BLaER1 treated with 17β-estradiol and CSF1 and Interleukin-3, amounts not matched to agents 10 nM and 100 nM (cell line): ENCODE data around the gene OLFML1.

Experiments
- H3K27ac ChIP-seq, 11 experiments: shearing (Covaris generic); formaldehyde crosslinking; 2 replicates each; pipeline ENCODE4 v1.8.1; 2022
- H3K27me3 ChIP-seq, 11 experiments: shearing (Covaris generic); formaldehyde crosslinking; 2 replicates each; pipeline ENCODE4 v1.8.1; 2022
- H3K36me3 ChIP-seq, 11 experiments: shearing (Covaris generic); formaldehyde crosslinking; 2 replicates each; pipeline ENCODE4 v1.8.1; 2022
- H3K4me1 ChIP-seq, 10 experiments: shearing (Covaris generic); formaldehyde crosslinking; 2 replicates each; pipeline ENCODE4 v1.8.1; 2022
- H3K4me2 ChIP-seq, 11 experiments: shearing (Covaris generic); formaldehyde crosslinking; 2 replicates each; pipeline ENCODE4 v1.8.1; 2022
- H3K4me3 ChIP-seq, 10 experiments: shearing (Covaris generic); formaldehyde crosslinking; 2 replicates each; pipeline ENCODE4 v1.8.1; 2022
- H3K9ac ChIP-seq, 11 experiments: shearing (Covaris generic); formaldehyde crosslinking; 2 replicates each; pipeline ENCODE4 v1.8.1; 2022
- H3K9me3 ChIP-seq, 11 experiments: shearing (Covaris generic); formaldehyde crosslinking; replicated peaks in 1 of 11; 2 replicates each; pipeline ENCODE4 v1.8.1; 2022
- H4K20me1 ChIP-seq, 11 experiments: shearing (Covaris generic); formaldehyde crosslinking; 2 replicates each; pipeline ENCODE4 v1.8.1; 2022
- Cebpa-rat ChIP-seq, 11 experiments: shearing (Covaris generic); IDR thresholded peaks; 2 replicates each; pipeline ENCODE4 v1.8.1; 2022

Gene OLFML1

GRCh38 chr11:7520981-7521487, 35.7 kb downstream of the OLFML1 start:
- H3K4me2 ChIP-seq: peak overlapping the region; percentile 58 to 91 (median 74)
- H4K20me1 ChIP-seq: peaks cover 0 to 30% (median 0%) of the 10 kb centered on the region in 11 experiments; a peak in 5 of 22 replicates
- peak overlapping the region in 9 of 11 experiments; percentile 12 to 68 (median 34); a peak in 9 of 22 replicates for H3K9ac ChIP-seq
- peaks cover 54 to 99% (median 61%) of the 10 kb centered on the region in 10 experiments for H3K4me1 ChIP-seq
- no peaks in the 10 kb centered on the region for H3K36me3 ChIP-seq
- H3K9me3 ChIP-seq: peaks cover 0 to 26% (median 18%) of the 10 kb centered on the region in 11 experiments; a peak in 16 of 22 replicates
- no peaks in the 10 kb centered on the region for H3K27me3 ChIP-seq
- no peak overlapping the region for H3K4me3 ChIP-seq
- TF ChIP-seq Cebpa-rat (IDR thresholded peaks at IDR 0.05): no peak
- H3K27ac ChIP-seq: peak overlapping the region; percentile 47 to 82 (median 68); a peak in 21 of 22 replicates

GRCh38 chr11:7522121-7522520, 36.8 kb downstream of the OLFML1 start:
- H3K4me2 ChIP-seq: peak overlapping the region in 9 of 11 experiments; percentile 15 to 91 (median 74); a peak in 16 of 22 replicates
- peaks cover 0 to 37% (median 0%) of the 10 kb centered on the region in 11 experiments; a peak in 6 of 22 replicates for H4K20me1 ChIP-seq
- peaks cover 0 to 26% (median 18%) of the 10 kb centered on the region in 11 experiments; a peak in 16 of 22 replicates for H3K9me3 ChIP-seq
- H3K27me3 ChIP-seq: no peaks in the 10 kb centered on the region
- peak overlapping the region in 2 of 11 experiments; percentile 46 to 56; a peak in 2 of 22 replicates for H3K9ac ChIP-seq
- no peaks in the 10 kb centered on the region for H3K36me3 ChIP-seq
- H3K27ac ChIP-seq: peak overlapping the region in 4 of 11 experiments; percentile 5 to 80 (median 68); a peak in 6 of 22 replicates
- H3K4me3 ChIP-seq: 0 out of 20 replicates have a peak overlapping the region, but pooled peaks of 1 of the 10 experiments have one; percentile 3
- peaks cover 52 to 99% (median 62%) of the 10 kb centered on the region in 10 experiments for H3K4me1 ChIP-seq
- TF ChIP-seq Cebpa-rat (IDR thresholded peaks at IDR 0.05): no peak

- Histone ChIP-seq H3K4me2 (peak overlapping the region in 9 of 11 experiments; percentile 15 to 91 (median 74); a peak in 16 of 22 replicates), H4K20me1 (peaks cover 0 to 41% (median 0%) of the 10 kb centered on the region in 11 experiments; a peak in 7 of 22 replicates), H3K9ac (no peak overlapping the region), H3K27ac (peak overlapping the region in 3 of 11 experiments; percentile 63 to 80 (median 73); a peak in 5 of 22 replicates), H3K9me3 (peaks cover 0 to 25% (median 18%) of the 10 kb centered on the region in 11 experiments; a peak in 16 of 22 replicates), H3K36me3 (no peaks in the 10 kb centered on the region), H3K27me3 (no peaks in the 10 kb centered on the region), H3K4me1 (peaks cover 52 to 99% (median 62%) of the 10 kb centered on the region in 10 experiments), H3K4me3 (peak overlapping the region in 2 of 10 experiments; percentile 1 to 3; a peak in 1 of 20 replicates)
- TF ChIP-seq Cebpa-rat (IDR thresholded peaks at IDR 0.05): no peak
Observed at GRCh38 chr11:7522546-7522945, 37.2 kb downstream of the OLFML1 start.

GRCh38 chr11:7523416-7524210, 38.3 kb downstream of the OLFML1 start:
- Histone ChIP-seq H3K27me3 (no peaks in the 10 kb centered on the region), H3K4me1 (peaks cover 54 to 100% (median 62%) of the 10 kb centered on the region in 10 experiments), H3K27ac (peak overlapping the region in 3 of 11 experiments; percentile 63 to 80 (median 73); a peak in 4 of 22 replicates), H3K9me3 (peaks cover 0 to 14% (median 12%) of the 10 kb centered on the region in 11 experiments; a peak in 16 of 22 replicates), H3K9ac (peak overlapping the region in 1 of 11 experiments; percentile 25; a peak in 1 of 22 replicates), H3K4me3 (no peak overlapping the region), H4K20me1 (peaks cover 0 to 51% (median 2%) of the 10 kb centered on the region in 11 experiments; a peak in 7 of 22 replicates), H3K4me2 (peak overlapping the region; percentile 34 to 91 (median 71)), H3K36me3 (no peaks in the 10 kb centered on the region)
- TF ChIP-seq Cebpa-rat (IDR thresholded peaks at IDR 0.05): no peak

- Histone ChIP-seq H3K4me3 (no peak overlapping the region), H3K4me2 (peak overlapping the region; percentile 34 to 91 (median 71); a peak in 20 of 22 replicates), H3K4me1 (peaks cover 48 to 99% (median 57%) of the 10 kb centered on the region in 10 experiments), H3K36me3 (peaks cover 0 to 8% (median 0%) of the 10 kb centered on the region in 11 experiments; a peak in 1 of 22 replicates), H4K20me1 (peaks cover 0 to 61% (median 5%) of the 10 kb centered on the region in 11 experiments; a peak in 9 of 22 replicates), H3K9me3 (peaks cover 0 to 4% (median 3%) of the 10 kb centered on the region in 11 experiments; a peak in 11 of 22 replicates), H3K9ac (no peak overlapping the region), H3K27me3 (no peaks in the 10 kb centered on the region), H3K27ac (no peak overlapping the region)
- TF ChIP-seq Cebpa-rat (IDR thresholded peaks at IDR 0.05): no peak
Observed at GRCh38 chr11:7524462-7525235, 39.3 kb downstream of the OLFML1 start.

- no peak overlapping the region for H3K9ac ChIP-seq
- H3K9me3 ChIP-seq: no peaks in the 10 kb centered on the region
- peaks cover 0 to 69% (median 6%) of the 10 kb centered on the region in 11 experiments; a peak in 10 of 22 replicates for H4K20me1 ChIP-seq
- H3K4me1 ChIP-seq: peaks cover 40 to 99% (median 49%) of the 10 kb centered on the region in 10 experiments
- H3K27me3 ChIP-seq: no peaks in the 10 kb centered on the region
- TF ChIP-seq Cebpa-rat (IDR thresholded peaks at IDR 0.05): no peak
- H3K4me3 ChIP-seq: no peak overlapping the region
- peaks cover 0 to 12% (median 0%) of the 10 kb centered on the region in 11 experiments; a peak in 1 of 22 replicates for H3K36me3 ChIP-seq
- H3K4me2 ChIP-seq: peak overlapping the region in 5 of 11 experiments; percentile 57 to 91 (median 74); a peak in 10 of 22 replicates
- no peak overlapping the region for H3K27ac ChIP-seq
Observed at GRCh38 chr11:7525424-7525823, 40.1 kb downstream of the OLFML1 start.

- Histone ChIP-seq H3K9ac (no peak overlapping the region), H3K4me2 (peak overlapping the region in 4 of 11 experiments; percentile 39 to 91 (median 63); a peak in 8 of 22 replicates), H3K4me3 (no peak overlapping the region), H3K9me3 (no peaks in the 10 kb centered on the region), H4K20me1 (peaks cover 0 to 80% (median 9%) of the 10 kb centered on the region in 11 experiments; a peak in 10 of 22 replicates), H3K27ac (no peak overlapping the region), H3K36me3 (peaks cover 0 to 12% (median 0%) of the 10 kb centered on the region in 11 experiments; a peak in 1 of 22 replicates), H3K4me1 (peaks cover 24 to 99% (median 33%) of the 10 kb centered on the region in 10 experiments; a peak in 19 of 20 replicates), H3K27me3 (no peaks in the 10 kb centered on the region)
- no peak for TF ChIP-seq Cebpa-rat (IDR thresholded peaks at IDR 0.05)
Observed at GRCh38 chr11:7527029-7527428, 41.7 kb downstream of the OLFML1 start.
